ENCODE measurements around the gene MSI2. TPM values are rescaled to one million over a fixed set of nuclear protein-coding genes. Genes with fewer than 3 reads are reported as not detected.

Gene MSI2
- total RNA-seq, 2 experiments from 2014 or later: 87.6 to 96.0 TPM

GRCh38 chr17:57335195-57335792 lies 79.0 kb downstream of the MSI2 start:
- Mint-ChIP-seq H3K4me3 (no peak overlapping the region), H3K4me1 (peaks cover 19% of the 10 kb centered on the region), H3K9me3 (no peaks in the 10 kb centered on the region), H3K36me3 (ENCODE audit: low read depth) (peaks cover 17% of the 10 kb centered on the region), H3K27me3 (no peaks in the 10 kb centered on the region), H3K27ac (no peak overlapping the region)
- CTCF ChIA-PET: interaction anchor here (1.0 to 1.1 kb wide), 2 partner anchors 11 to 14 kb away, joined by 3 read pairs; no protein-coding TSS in a partner anchor
- DNase-seq: no peak
- POLR2A ChIA-PET: no interaction called here

- DNase-seq: no peak
- H3K9me3 Mint-ChIP-seq: no peaks in the 10 kb centered on the region
- no peak overlapping the region for H3K27ac Mint-ChIP-seq
- POLR2A ChIA-PET: no interaction called here
- no peak overlapping the region for H3K4me3 Mint-ChIP-seq
- H3K27me3 Mint-ChIP-seq: no peaks in the 10 kb centered on the region
- CTCF ChIA-PET: no interaction called here
- H3K4me1 Mint-ChIP-seq: peaks cover 29% of the 10 kb centered on the region
- H3K36me3 Mint-ChIP-seq (ENCODE audit: low read depth): peaks cover 18% of the 10 kb centered on the region
These were observed 81.1 kb downstream of the MSI2 start for GRCh38 chr17:57337390-57337789.

GRCh38 chr17:57338257-57338914 lies 82.1 kb downstream of the MSI2 start:
- DNase-seq: peak; percentile 9
- POLR2A ChIA-PET: no interaction called here

GRCh38 chr17:57340160-57340981 lies 84.0 kb downstream of the MSI2 start:
- H3K27me3 Mint-ChIP-seq: no peaks in the 10 kb centered on the region
- H3K9me3 Mint-ChIP-seq: no peaks in the 10 kb centered on the region
- ChIA-PET POLR2A (no interaction called here), CTCF (interaction anchor here (0.6 kb wide), 1 partner anchor 333 kb away, joined by 3 read pairs; no protein-coding TSS in a partner anchor)
- H3K27ac Mint-ChIP-seq: no peak overlapping the region
- H3K4me1 Mint-ChIP-seq: peaks cover 29% of the 10 kb centered on the region
- H3K36me3 Mint-ChIP-seq (ENCODE audit: low read depth): peaks cover 18% of the 10 kb centered on the region
- DNase-seq: no peak
- no peak overlapping the region for H3K4me3 Mint-ChIP-seq

More at GRCh38 chr17:57338257-57338914, 82.1 kb downstream of the MSI2 start:
- CTCF ChIA-PET: interaction anchor here (1.2 kb wide), 2 partner anchors 9 to 17 kb away, joined by 3 to 4 read pairs; no protein-coding TSS in a partner anchor
- Mint-ChIP-seq H3K4me1 (peaks cover 29% of the 10 kb centered on the region), H3K4me3 (no peak overlapping the region), H3K9me3 (no peaks in the 10 kb centered on the region), H3K27me3 (no peaks in the 10 kb centered on the region), H3K27ac (no peak overlapping the region), H3K36me3 (ENCODE audit: low read depth) (peaks cover 18% of the 10 kb centered on the region)

GRCh38 chr17:57341611-57342540 lies 85.6 kb downstream of the MSI2 start:
- Mint-ChIP-seq H3K4me3 (no peak overlapping the region), H3K9me3 (no peaks in the 10 kb centered on the region), H3K36me3 (ENCODE audit: low read depth) (peaks cover 12% of the 10 kb centered on the region), H3K27ac (no peak overlapping the region), H3K27me3 (no peaks in the 10 kb centered on the region), H3K4me1 (peaks cover 30% of the 10 kb centered on the region)
- DNase-seq: no peak
- ChIA-PET CTCF (interaction anchor here (0.6 to 1.0 kb wide), 2 partner anchors 10 to 533 kb away, joined by 3 read pairs; no protein-coding TSS in a partner anchor), POLR2A (interaction anchor here (0.6 kb wide), 1 partner anchor 11 kb away, joined by 3 read pairs; no protein-coding TSS in a partner anchor)

GRCh38 chr17:57342963-57343589 lies 86.8 kb downstream of the MSI2 start:
- ChIA-PET POLR2A (no interaction called here), CTCF (interaction anchor here (0.6 kb wide), 2 partner anchors 224 to 256 kb away, joined by 3 to 5 read pairs; no protein-coding TSS in a partner anchor)
- peaks cover 25% of the 10 kb centered on the region for H3K4me1 Mint-ChIP-seq
- H3K36me3 Mint-ChIP-seq (ENCODE audit: low read depth): peaks cover 21% of the 10 kb centered on the region
- no peaks in the 10 kb centered on the region for H3K9me3 Mint-ChIP-seq
- no peaks in the 10 kb centered on the region for H3K27me3 Mint-ChIP-seq
- no peak overlapping the region for H3K4me3 Mint-ChIP-seq
- no peak for DNase-seq
- H3K27ac Mint-ChIP-seq: no peak overlapping the region

GRCh38 chr17:57343717-57344116 lies 87.4 kb downstream of the MSI2 start:
- H3K4me3 Mint-ChIP-seq: no peak overlapping the region

GRCh38 chr17:57344261-57344660 lies 87.9 kb downstream of the MSI2 start:
- POLR2A ChIA-PET: no interaction called here
- H3K4me3 Mint-ChIP-seq: no peak overlapping the region
- H3K36me3 Mint-ChIP-seq (ENCODE audit: low read depth): peaks cover 31% of the 10 kb centered on the region
- CTCF ChIA-PET: no interaction called here
- H3K27ac Mint-ChIP-seq: no peak overlapping the region
- H3K9me3 Mint-ChIP-seq: no peaks in the 10 kb centered on the region
- DNase-seq: no peak
- no peaks in the 10 kb centered on the region for H3K27me3 Mint-ChIP-seq
- peaks cover 15% of the 10 kb centered on the region for H3K4me1 Mint-ChIP-seq

More at GRCh38 chr17:57343717-57344116, 87.4 kb downstream of the MSI2 start:
- ChIA-PET POLR2A (no interaction called here), CTCF (no interaction called here)
- no peaks in the 10 kb centered on the region for H3K27me3 Mint-ChIP-seq
- H3K4me1 Mint-ChIP-seq: peaks cover 19% of the 10 kb centered on the region
- H3K9me3 Mint-ChIP-seq: no peaks in the 10 kb centered on the region
- peaks cover 28% of the 10 kb centered on the region for H3K36me3 Mint-ChIP-seq (ENCODE audit: low read depth)
- no peak overlapping the region for H3K27ac Mint-ChIP-seq
- no peak for DNase-seq

GRCh38 chr17:57349541-57350247 lies 93.4 kb downstream of the MSI2 start:
- no peak for DNase-seq
- Mint-ChIP-seq H3K4me3 (no peak overlapping the region), H3K27me3 (no peaks in the 10 kb centered on the region), H3K27ac (no peak overlapping the region), H3K9me3 (peaks cover 2% of the 10 kb centered on the region), H3K36me3 (ENCODE audit: low read depth) (peaks cover 42% of the 10 kb centered on the region), H3K4me1 (peaks cover 15% of the 10 kb centered on the region)
- ChIA-PET CTCF (interaction anchor here (0.7 to 0.8 kb wide), 2 partner anchors 14 to 19 kb away, joined by 3 read pairs; no protein-coding TSS in a partner anchor), POLR2A (no interaction called here)

- Mint-ChIP-seq H3K27ac (no peak overlapping the region), H3K36me3 (ENCODE audit: low read depth) (peaks cover 42% of the 10 kb centered on the region), H3K4me1 (peaks cover 19% of the 10 kb centered on the region), H3K9me3 (peaks cover 2% of the 10 kb centered on the region), H3K27me3 (no peaks in the 10 kb centered on the region), H3K4me3 (no peak overlapping the region)
- ChIA-PET POLR2A (no interaction called here), CTCF (no interaction called here)
- no peak for DNase-seq
These were observed 93.9 kb downstream of the MSI2 start for GRCh38 chr17:57350266-57350665.

GRCh38 chr17:57352665-57353175 lies 96.4 kb downstream of the MSI2 start:
- no peak overlapping the region for H3K27ac Mint-ChIP-seq
- H3K4me1 Mint-ChIP-seq: peaks cover 40% of the 10 kb centered on the region

More at GRCh38 chr17:57352665-57353175, 96.4 kb downstream of the MSI2 start:
- H3K27me3 Mint-ChIP-seq: no peaks in the 10 kb centered on the region
- CTCF ChIA-PET: interaction anchor here (0.6 to 1.7 kb wide), 3 partner anchors 10 to 251 kb away, joined by 3 to 7 read pairs (median 3); no protein-coding TSS in a partner anchor
- peaks cover 39% of the 10 kb centered on the region for H3K36me3 Mint-ChIP-seq (ENCODE audit: low read depth)
- DNase-seq: no peak
- H3K4me3 Mint-ChIP-seq: no peak overlapping the region
- POLR2A ChIA-PET: interaction anchor here (0.6 kb wide), 1 partner anchor 11 kb away, joined by 3 read pairs; no protein-coding TSS in a partner anchor
- H3K9me3 Mint-ChIP-seq: peaks cover 2% of the 10 kb centered on the region
